Adrenal gland (tissue), 5 donors: Measurements from ENCODE around the gene HYAL2.

ENCODE experiments used
- CTCF ChIP-seq, 6 experiments: fragments of 450-650 bp in 4 of 6; fragments of 200-600 bp in 2 of 6; sonication (generic) in 1 of 6; IDR thresholded peaks; 1 replicate in 5 of 6; 2 replicates in 1 of 6; pipeline versions ENCODE4 v1.5.1 to v1.8.0; 2016 to 2021; ENCODE audit warnings: antibody characterized with exemption in 6 of 6, mild to moderate bottlenecking in 2 of 6, moderate library complexity in 1 of 6
- POLR2A ChIP-seq, 2 donors: fragments of 450-650 bp; IDR thresholded peaks; one replicate each; pipeline ENCODE4 v1.6.1; 2017; ENCODE audit warnings: antibody characterized with exemption in 2 of 2, mild to moderate bottlenecking in 2 of 2, moderate library complexity in 1 of 2
- donor health status: DM: no; HTN: no; CAD: no.

- peak in 1 of 6 experiments; percentile 1 for TF ChIP-seq CTCF (IDR thresholded peaks at IDR 0.05)
- TF ChIP-seq POLR2A (IDR thresholded peaks at IDR 0.05) = peak; percentile 63 to 92
Measured at GRCh38 chr3:50350527-50351322, 28.2 kb upstream of the HYAL2 start, which contains the start of the genes CYB561D2 and NPRL2.
